Skeletal muscle satellite cell (primary cell): Measurements from ENCODE around the gene ABCF2.

Experiments
- H3K27me3 ChIP-seq: 2 replicates; pipeline ENCODE4 v1.7.0; 2013; ENCODE audit warnings: low read length; ENCODE audit not compliant: control insufficient read depth, insufficient read depth
- H3K36me3 ChIP-seq: 2 replicates; pipeline ENCODE4 v1.7.0; 2013; ENCODE audit warnings: mild to moderate bottlenecking, control low read depth, low read length; ENCODE audit not compliant: insufficient read depth
- H3K4me1 ChIP-seq: 2 replicates; pipeline ENCODE4 v1.7.0; 2013; ENCODE audit warnings: low read length; ENCODE audit not compliant: control insufficient read depth, insufficient read depth
- H3K4me2 ChIP-seq: 2 replicates; pipeline ENCODE4 v1.7.0; 2013; ENCODE audit warnings: mild to moderate bottlenecking, low read length
- H3K4me3 ChIP-seq: 2 replicates; pipeline ENCODE4 v1.7.0; 2013; ENCODE audit warnings: low read length
- H3K9ac ChIP-seq: 2 replicates; pipeline ENCODE4 v1.7.0; 2013; ENCODE audit warnings: mild to moderate bottlenecking, low read depth, low read length, moderate library complexity
- H3K9me3 ChIP-seq: replicated peaks from 2 replicates; pipeline ENCODE4 v1.7.0; 2013; ENCODE audit warnings: mild to moderate bottlenecking, control low read depth, low read length

The ABCF2 gene

GRCh38 chr7:151264615-151265014 lies 37.6 kb upstream of the ABCF2 start:
- Histone ChIP-seq H3K36me3 (no peaks in the 10 kb centered on the region), H3K27me3 (peaks cover 60% of the 10 kb centered on the region), H3K4me3 (no peak overlapping the region), H3K9me3 (no peaks in the 10 kb centered on the region), H3K4me2 (no peak overlapping the region), H3K9ac (no peak overlapping the region), H3K4me1 (no peaks in the 10 kb centered on the region)

- Histone ChIP-seq H3K4me3 (no peak overlapping the region), H3K4me1 (no peaks in the 10 kb centered on the region), H3K9ac (no peak overlapping the region), H3K4me2 (no peak overlapping the region), H3K27me3 (peaks cover 72% of the 10 kb centered on the region), H3K36me3 (no peaks in the 10 kb centered on the region), H3K9me3 (no peaks in the 10 kb centered on the region)
Observed at GRCh38 chr7:151261529-151261928, 34.5 kb upstream of the ABCF2 start.

- peaks cover 75% of the 10 kb centered on the region for H3K27me3 ChIP-seq
- no peaks in the 10 kb centered on the region for H3K36me3 ChIP-seq
- no peak overlapping the region for H3K4me3 ChIP-seq
- H3K9me3 ChIP-seq: no peaks in the 10 kb centered on the region
- no peak overlapping the region for H3K9ac ChIP-seq
- no peaks in the 10 kb centered on the region for H3K4me1 ChIP-seq
- H3K4me2 ChIP-seq: no peak overlapping the region
Observed at GRCh38 chr7:151260883-151261282, 33.9 kb upstream of the ABCF2 start.

GRCh38 chr7:151260471-151260870 lies 33.5 kb upstream of the ABCF2 start:
- Histone ChIP-seq H3K4me1 (no peaks in the 10 kb centered on the region), H3K4me2 (no peak overlapping the region), H3K9ac (no peak overlapping the region), H3K4me3 (no peak overlapping the region), H3K9me3 (no peaks in the 10 kb centered on the region), H3K27me3 (peaks cover 75% of the 10 kb centered on the region), H3K36me3 (no peaks in the 10 kb centered on the region)

GRCh38 chr7:151257990-151258389 lies 31.0 kb upstream of the ABCF2 start:
- H3K4me1 ChIP-seq: peaks cover 1% of the 10 kb centered on the region
- H3K4me2 ChIP-seq: no peak overlapping the region
- no peak overlapping the region for H3K4me3 ChIP-seq
- H3K9ac ChIP-seq: no peak overlapping the region
- H3K9me3 ChIP-seq: no peaks in the 10 kb centered on the region
- peaks cover 77% of the 10 kb centered on the region for H3K27me3 ChIP-seq
- no peaks in the 10 kb centered on the region for H3K36me3 ChIP-seq

GRCh38 chr7:151256410-151257045 lies 29.5 kb upstream of the ABCF2 start:
- Histone ChIP-seq H3K27me3 (peaks cover 62% of the 10 kb centered on the region), H3K9me3 (no peaks in the 10 kb centered on the region), H3K4me2 (peak overlapping the region; percentile 32), H3K36me3 (no peaks in the 10 kb centered on the region), H3K9ac (no peak overlapping the region), H3K4me1 (peaks cover 12% of the 10 kb centered on the region), H3K4me3 (no peak overlapping the region)

GRCh38 chr7:151255390-151255789 lies 28.4 kb upstream of the ABCF2 start:
- Histone ChIP-seq H3K9ac (no peak overlapping the region), H3K4me3 (no peak overlapping the region), H3K4me1 (peaks cover 18% of the 10 kb centered on the region), H3K36me3 (no peaks in the 10 kb centered on the region), H3K27me3 (peaks cover 51% of the 10 kb centered on the region), H3K4me2 (no peak overlapping the region), H3K9me3 (no peaks in the 10 kb centered on the region)

GRCh38 chr7:151254851-151255250 lies 27.8 kb upstream of the ABCF2 start:
- no peak overlapping the region for H3K9ac ChIP-seq
- H3K4me2 ChIP-seq: no peak overlapping the region
- peaks cover 45% of the 10 kb centered on the region for H3K27me3 ChIP-seq
- H3K4me1 ChIP-seq: peaks cover 22% of the 10 kb centered on the region
- H3K4me3 ChIP-seq: no peak overlapping the region
- H3K9me3 ChIP-seq: no peaks in the 10 kb centered on the region
- H3K36me3 ChIP-seq: no peaks in the 10 kb centered on the region

- peaks cover 42% of the 10 kb centered on the region for H3K27me3 ChIP-seq
- H3K4me2 ChIP-seq: no peak overlapping the region
- H3K4me3 ChIP-seq: no peak overlapping the region
- no peaks in the 10 kb centered on the region for H3K36me3 ChIP-seq
- peaks cover 28% of the 10 kb centered on the region for H3K4me1 ChIP-seq
- H3K9ac ChIP-seq: no peak overlapping the region
- no peaks in the 10 kb centered on the region for H3K9me3 ChIP-seq
Observed at GRCh38 chr7:151254316-151254715, 27.3 kb upstream of the ABCF2 start.

GRCh38 chr7:151252961-151253711 lies 26.1 kb upstream of the ABCF2 start:
- H3K9ac ChIP-seq: peak overlapping the region; percentile 88
- H3K4me3 ChIP-seq: peak overlapping the region; percentile 75
- H3K9me3 ChIP-seq: no peaks in the 10 kb centered on the region
- H3K4me1 ChIP-seq: peaks cover 33% of the 10 kb centered on the region
- H3K36me3 ChIP-seq: no peaks in the 10 kb centered on the region
- peak overlapping the region; percentile 87 for H3K4me2 ChIP-seq
- H3K27me3 ChIP-seq: peaks cover 36% of the 10 kb centered on the region

- H3K4me3 ChIP-seq: peak overlapping the region; percentile 75
- H3K27me3 ChIP-seq: peaks cover 31% of the 10 kb centered on the region
- no peaks in the 10 kb centered on the region for H3K36me3 ChIP-seq
- peak overlapping the region; percentile 87 for H3K4me2 ChIP-seq
- no peaks in the 10 kb centered on the region for H3K9me3 ChIP-seq
- peaks cover 37% of the 10 kb centered on the region for H3K4me1 ChIP-seq
- H3K9ac ChIP-seq: peak overlapping the region; percentile 88
Observed at GRCh38 chr7:151252561-151252835, 25.5 kb upstream of the ABCF2 start.
